Kidney tubule cell (primary cell): Measurements from ENCODE around the gene THAP9.

ENCODE experiments used
- DNase-seq: peaks from one replicate; pipeline ENCODE4 v3.0.0-alpha.2; 2018; ENCODE audit warnings: low spot score

THAP9 gene

GRCh38 chr4:82965763-82966162, 65.2 kb downstream of the THAP9 start:
- no peak for DNase-seq

GRCh38 chr4:82968972-82969371, 68.4 kb downstream of the THAP9 start:
- DNase-seq, result no peak

GRCh38 chr4:82969414-82969813, 68.9 kb downstream of the THAP9 start:
- no peak for DNase-seq
